Measurements from ENCODE around the gene ARL15. TPM values are rescaled to one million over a fixed set of nuclear protein-coding genes. Genes with fewer than 3 reads are reported as not detected.

ARL15 gene
- total and polyA plus RNA-seq, 2 of the 4 experiments (the other 2 are of a cell fraction) = 7.3 to 19.2 TPM

GRCh38 chr5:53946405-53947100 lies 363.8 kb downstream of the ARL15 start:
- in situ Hi-C loops (cut with MboI; ENCODE audit: low sequenced_read_pairs) (no loop called here), dilution Hi-C loops (cut with HindIII; ENCODE audit: low sequenced_read_pairs, unreplicated experiment) (no loop called here), intact Hi-C loops (cut with micrococcal nuclease) (no loop called here)
- H2AK5ac ChIP-seq (ENCODE audit: low read depth, low read length) = no peak overlapping the region
- H4K91ac ChIP-seq (ENCODE audit: insufficient read depth, low read depth, low read length) = no peak overlapping the region
- H3K27me3 ChIP-seq (ENCODE audit: control insufficient read depth, insufficient read depth, low read length) = no peaks in the 10 kb centered on the region
- H3K4ac ChIP-seq (ENCODE audit: low read depth, low read length) = no peak overlapping the region
- H2BK20ac ChIP-seq (ENCODE audit: low read depth, low read length) = no peak overlapping the region
- H3K9me3 ChIP-seq (ENCODE audit: control insufficient read depth, insufficient read depth, low read length) = no peaks in the 10 kb centered on the region
- peaks cover 6% of the 10 kb centered on the region for H3K9me1 ChIP-seq (ENCODE audit: insufficient read depth, low read length)
- no peak overlapping the region for H3K27ac ChIP-seq (ENCODE audit: insufficient read depth, low read length)
- no peak for ATAC-seq (ENCODE audit: low read depth)
- no peak overlapping the region for H2BK5ac ChIP-seq (ENCODE audit: low read depth, low read length, poor library complexity, severe bottlenecking)
- no CpG with 5 or more reads among the region's 5 CpGs for WGBS, 2 experiments (ENCODE audit: extremely low coverage in 2 of 2, insufficient read length in 1 of 2)
- H4K8ac ChIP-seq (ENCODE audit: low read depth in 2 of 2, low read length in 2 of 2) = no peak overlapping the region
- H2BK120ac ChIP-seq (ENCODE audit: low read depth, low read length) = no peak overlapping the region
- no peaks in the 10 kb centered on the region for H3K36me3 ChIP-seq (ENCODE audit: control insufficient read depth, insufficient read depth, low read length)
- H2AFZ ChIP-seq (replicated peaks; ENCODE audit: low read length, poor library complexity) = no peak overlapping the region
- TF ChIP-seq POLR2A (IDR thresholded peaks at IDR 0.05; ENCODE audit: low read depth, low read length) (no peak), RAD21 (IDR thresholded peaks at IDR 0.05; ENCODE audit: low read length) (no peak), MAFK (IDR thresholded peaks at IDR 0.05; ENCODE audit: low read depth, low read length) (no peak), CEBPB (IDR thresholded peaks at IDR 0.05; ENCODE audit: low read depth, low read length) (no peak)
- no peak overlapping the region for H3K18ac ChIP-seq (ENCODE audit: low read depth, low read length)
- H4K5ac ChIP-seq (ENCODE audit: low read depth, low read length) = no peak overlapping the region
- peaks cover 6% of the 10 kb centered on the region for H3K4me1 ChIP-seq (ENCODE audit: control insufficient read depth, insufficient read depth, low read length)
- ChIA-PET CTCF (interaction anchor here (0.7 kb wide), 1 partner anchor 494 kb away, joined by 3 read pairs; no protein-coding TSS in a partner anchor), POLR2A (ENCODE audit: unreplicated experiment) (no interaction called here)
- no peak overlapping the region for H3K4me3 ChIP-seq (ENCODE audit: insufficient read depth, low read depth, low read length)
- H2BK15ac ChIP-seq (ENCODE audit: low read depth, low read length) = no peak overlapping the region
- no peak overlapping the region for H2AK9ac ChIP-seq (replicated peaks; ENCODE audit: low read depth, low read length, poor library complexity)
- no peak overlapping the region for H3K4me2 ChIP-seq (ENCODE audit: low read depth, low read length)
- no peak overlapping the region for H3K9ac ChIP-seq (ENCODE audit: low read depth, low read length)
- no peak overlapping the region for H3K23ac ChIP-seq (ENCODE audit: low read depth, low read length)
- BruUV-seq (replicated peaks) = no TSS peak
- no peak for DNase-seq
- H3K79me1 ChIP-seq (ENCODE audit: low read depth in 1 of 2, low read length in 2 of 2) = no peaks in the 10 kb centered on the region
- no peak overlapping the region for H3K56ac ChIP-seq (ENCODE audit: extremely low read depth, insufficient read depth, low read length)
- no peak overlapping the region for H3K14ac ChIP-seq (replicated peaks; ENCODE audit: low read depth, low read length)
- H4K20me1 ChIP-seq (ENCODE audit: insufficient read depth, low read length) = no peaks in the 10 kb centered on the region
